Fibroblast of lung (primary cell): Measurements from ENCODE around the gene FRS3.

Experiments used
- CTCF ChIP-seq, 2 donors: IDR thresholded peaks in 1 of 2; conservative IDR thresholded peaks in 1 of 2; 1 replicate in 1 of 2; 2 replicates in 1 of 2; pipeline ENCODE4 v1.5.1; 2011 to 2012; ENCODE audit warnings: low read length in 2 of 2, control low read depth in 1 of 2, inconsistent platforms in 1 of 2, low read depth in 1 of 2, mild to moderate bottlenecking in 1 of 2
- EZH2 ChIP-seq: IDR thresholded peaks from 2 replicates; pipeline ENCODE4 v1.5.1; 2012; ENCODE audit warnings: low read length, control low read depth, mild to moderate bottlenecking; ENCODE audit errors: missing control alignments

GRCh38 chr6:41759905-41760579 is 19.7 kb downstream of the FRS3 start:
- TF ChIP-seq CTCF (conservative IDR thresholded peaks at IDR 0.05 in 1 of 2, IDR thresholded peaks at IDR 0.05 in 1 of 2; ENCODE audit: low read depth in 1 of 2, low read length in 2 of 2) (no peak), EZH2 (no peak)
